ENCODE results near the gene FBXW7.

DNA sequence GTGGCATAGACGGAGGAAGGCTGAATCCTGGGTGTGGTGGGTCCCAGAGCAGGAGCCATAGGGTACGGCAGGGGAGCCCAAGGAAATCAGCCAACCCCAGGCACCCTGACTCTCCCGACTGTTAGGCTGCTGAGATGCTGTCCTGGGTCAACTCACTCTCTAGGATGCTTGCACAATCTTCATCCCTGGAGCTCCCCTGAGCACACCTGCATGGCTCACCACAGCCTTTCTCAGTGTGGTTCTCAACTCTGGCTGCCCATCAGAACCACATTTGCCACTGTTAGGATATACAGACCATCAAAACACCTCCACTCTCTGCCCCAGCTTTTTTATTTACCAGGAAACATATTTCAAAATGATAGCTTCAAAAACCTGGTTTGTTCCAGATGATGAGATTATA lies 236.3 kb downstream of the FBXW7 start:
- TF ChIP-seq, protein P1, sequence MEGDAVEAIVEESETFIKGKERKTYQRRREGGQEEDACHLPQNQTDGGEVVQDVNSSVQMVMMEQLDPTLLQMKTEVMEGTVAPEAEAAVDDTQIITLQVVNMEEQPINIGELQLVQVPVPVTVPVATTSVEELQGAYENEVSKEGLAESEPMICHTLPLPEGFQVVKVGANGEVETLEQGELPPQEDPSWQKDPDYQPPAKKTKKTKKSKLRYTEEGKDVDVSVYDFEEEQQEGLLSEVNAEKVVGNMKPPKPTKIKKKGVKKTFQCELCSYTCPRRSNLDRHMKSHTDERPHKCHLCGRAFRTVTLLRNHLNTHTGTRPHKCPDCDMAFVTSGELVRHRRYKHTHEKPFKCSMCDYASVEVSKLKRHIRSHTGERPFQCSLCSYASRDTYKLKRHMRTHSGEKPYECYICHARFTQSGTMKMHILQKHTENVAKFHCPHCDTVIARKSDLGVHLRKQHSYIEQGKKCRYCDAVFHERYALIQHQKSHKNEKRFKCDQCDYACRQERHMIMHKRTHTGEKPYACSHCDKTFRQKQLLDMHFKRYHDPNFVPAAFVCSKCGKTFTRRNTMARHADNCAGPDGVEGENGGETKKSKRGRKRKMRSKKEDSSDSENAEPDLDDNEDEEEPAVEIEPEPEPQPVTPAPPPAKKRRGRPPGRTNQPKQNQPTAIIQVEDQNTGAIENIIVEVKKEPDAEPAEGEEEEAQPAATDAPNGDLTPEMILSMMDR (IDR thresholded peaks at IDR 0.05; ENCODE audit: low read depth, low read length), result no peak
- no peak for TF ChIP-seq POLR2A (IDR thresholded peaks at IDR 0.05; ENCODE audit: extremely low read depth, insufficient read length)
- TF ChIP-seq, protein P2, sequence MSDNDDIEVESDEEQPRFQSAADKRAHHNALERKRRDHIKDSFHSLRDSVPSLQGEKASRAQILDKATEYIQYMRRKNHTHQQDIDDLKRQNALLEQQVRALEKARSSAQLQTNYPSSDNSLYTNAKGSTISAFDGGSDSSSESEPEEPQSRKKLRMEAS (IDR thresholded peaks at IDR 0.05; ENCODE audit: low read depth, low read length), result no peak

Data from NB4 (cell line).